Activated CD4-positive, alpha-beta memory T cell treated with anti-CD3 and anti-CD28 coated beads, Interleukin-2, amount 10 ng/mL, durations not matched to agents 7 days and 5 days (primary cell): ENCODE results near the gene DIDO1. TPM values are rescaled to one million over a fixed set of nuclear protein-coding genes. Genes with fewer than 3 reads are reported as not detected.
A peak's percentile ranks its signal among the peaks of the same experiment; 100 is the strongest.

Source experiments
- CTCF ChIA-PET: fragments of 350-600 bp; sonication (Branson Sonifier 250); formaldehyde crosslinking; loops from one replicate; lab custom pipeline; 2021; ENCODE audit warnings: antibody characterized with exemption, inconsistent platforms; lab: Charles Lee
- POLR2A ChIA-PET: fragments of 350-600 bp; sonication (Branson Sonifier 250); formaldehyde crosslinking; loops from one replicate; lab custom pipeline; 2021; ENCODE audit warnings: antibody characterized with exemption; lab: Charles Lee
- DNase-seq: peaks from one replicate; pipeline ENCODE4 v3.0.0-alpha.2; 2020
- H3K27ac Mint-ChIP-seq: one replicate; pipeline ENCODE4 v1.8.0; 2021; ENCODE audit warnings: mild to moderate bottlenecking, mixed read lengths
- H3K27me3 Mint-ChIP-seq: one replicate; pipeline ENCODE4 v1.8.0; 2021; ENCODE audit warnings: mixed read lengths
- H3K36me3 Mint-ChIP-seq: one replicate; pipeline ENCODE4 v1.8.0; 2021; ENCODE audit warnings: low read depth, mixed read lengths
- H3K4me1 Mint-ChIP-seq: one replicate; pipeline ENCODE4 v1.8.0; 2021; ENCODE audit warnings: mixed read lengths
- H3K4me3 Mint-ChIP-seq: one replicate; pipeline ENCODE4 v1.8.0; 2021; ENCODE audit warnings: mild to moderate bottlenecking, mixed read lengths
- H3K9me3 Mint-ChIP-seq: one replicate; pipeline ENCODE4 v1.8.0; 2021; ENCODE audit warnings: mixed read lengths
- total RNA-seq, 2 experiments: library from RNA; stranded (reverse); gene quantifications; one replicate each; pipeline ENCODE4 v1.2.3, GENCODE V29; 2021

DIDO1 gene
- total RNA-seq, 2 experiments from 2014 or later, result 62.2 to 66.2 TPM

DNA sequence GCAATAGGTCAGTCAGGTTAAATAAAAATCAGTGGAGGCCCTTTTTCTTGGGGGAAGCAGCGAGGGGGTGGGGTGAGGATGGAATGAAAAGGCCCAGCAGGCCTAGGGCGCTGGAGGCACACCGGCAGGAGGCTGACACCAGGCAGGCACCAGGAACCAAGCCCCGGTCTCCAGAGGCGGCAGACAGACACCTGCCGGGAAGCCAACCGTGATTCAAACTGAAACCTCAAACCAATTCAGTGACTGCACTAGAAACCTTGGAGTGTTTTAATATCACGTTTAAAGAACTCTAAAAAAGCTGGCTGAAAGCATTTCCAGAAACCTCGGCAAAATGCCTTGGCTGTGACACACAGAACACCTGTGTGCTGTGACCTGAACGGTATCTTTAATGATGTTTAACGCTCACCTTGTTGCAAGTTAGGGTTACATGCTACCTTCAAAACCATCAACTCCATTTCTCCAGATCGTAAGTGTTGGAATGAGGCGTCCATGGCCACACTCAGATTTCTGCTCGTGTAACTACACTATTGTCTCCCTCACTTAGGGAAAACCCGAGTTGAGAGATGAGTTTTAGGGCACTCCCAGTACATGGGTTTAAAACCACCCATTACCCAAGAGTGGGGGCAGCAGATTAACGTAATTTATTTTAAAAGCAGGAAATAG lies 27.2 kb downstream of the DIDO1 start:
- no peaks in the 10 kb centered on the region for H3K27me3 Mint-ChIP-seq
- POLR2A ChIA-PET, result interaction anchor here (0.9 to 7.9 kb wide), 7 partner anchors 11 to 110 kb away, joined by 3 to 88 read pairs (median 6); partner anchors contain the start of genes DIDO1 and GID8
- CTCF ChIA-PET, result interaction anchor here (0.6 to 6.9 kb wide), 8 partner anchors 8 to 73 kb away, joined by 3 to 54 read pairs (median 4); partner anchors contain the start of gene TCFL5
- peak; percentile 57 for DNase-seq
- peak overlapping the region; percentile 75 for H3K27ac Mint-ChIP-seq
- no peaks in the 10 kb centered on the region for H3K9me3 Mint-ChIP-seq
- H3K4me1 Mint-ChIP-seq, result peaks cover 42% of the 10 kb centered on the region
- H3K4me3 Mint-ChIP-seq, result no peak overlapping the region
- peaks cover 58% of the 10 kb centered on the region for H3K36me3 Mint-ChIP-seq

DNA sequence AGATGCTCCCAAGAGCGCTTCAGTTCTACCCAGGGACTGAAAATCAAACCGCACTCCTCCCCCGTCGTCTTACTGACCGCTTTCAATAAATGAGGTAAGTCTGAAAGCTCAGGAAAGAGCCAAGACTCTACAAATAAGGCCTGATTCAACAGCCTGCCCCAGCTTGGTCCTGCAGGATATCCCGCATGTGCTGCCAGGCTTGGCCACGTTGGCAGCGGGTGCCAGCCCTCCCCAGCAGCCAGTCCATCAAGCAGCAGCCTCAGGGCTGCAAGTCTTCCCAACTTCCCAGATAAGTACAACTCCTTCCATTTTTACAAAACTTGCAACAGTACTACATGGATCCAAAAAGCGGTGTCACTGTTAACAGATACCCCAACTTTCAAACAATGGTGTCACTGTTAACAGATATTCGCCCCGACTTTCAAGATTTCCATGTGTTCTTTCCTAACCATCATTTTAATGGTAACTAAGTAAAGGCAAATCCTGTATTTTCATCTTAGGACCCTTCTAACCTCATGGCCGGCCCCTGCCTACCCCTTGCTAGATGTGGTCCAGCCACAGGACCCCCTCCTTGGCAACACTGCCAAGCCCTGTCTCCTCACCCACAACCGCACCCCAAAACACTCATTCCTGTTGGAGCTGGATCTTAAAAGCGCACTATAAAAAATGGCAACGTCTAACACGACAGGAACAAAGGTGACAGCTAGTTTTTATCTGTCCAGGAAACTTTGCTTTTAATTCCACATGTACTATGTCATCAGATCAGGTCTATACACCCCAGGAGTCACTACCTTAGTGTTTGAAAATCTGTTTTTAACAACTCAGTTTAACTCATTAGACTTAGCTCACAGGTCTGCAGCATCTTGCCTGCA lies 28.0 kb downstream of the DIDO1 start:
- H3K27me3 Mint-ChIP-seq, result no peaks in the 10 kb centered on the region
- CTCF ChIA-PET, result interaction anchor here (0.8 to 6.9 kb wide), 5 partner anchors 10 to 37 kb away, joined by 3 to 54 read pairs (median 16); partner anchors contain the start of gene TCFL5
- DNase-seq, result no peak
- H3K4me1 Mint-ChIP-seq, result peaks cover 42% of the 10 kb centered on the region
- H3K27ac Mint-ChIP-seq, result peak overlapping the region; percentile 75
- no peaks in the 10 kb centered on the region for H3K9me3 Mint-ChIP-seq
- POLR2A ChIA-PET, result interaction anchor here (1.0 to 7.9 kb wide), 6 partner anchors 10 to 111 kb away, joined by 3 to 88 read pairs (median 10); partner anchors contain the start of gene GID8
- no peak overlapping the region for H3K4me3 Mint-ChIP-seq
- peaks cover 58% of the 10 kb centered on the region for H3K36me3 Mint-ChIP-seq

DNA sequence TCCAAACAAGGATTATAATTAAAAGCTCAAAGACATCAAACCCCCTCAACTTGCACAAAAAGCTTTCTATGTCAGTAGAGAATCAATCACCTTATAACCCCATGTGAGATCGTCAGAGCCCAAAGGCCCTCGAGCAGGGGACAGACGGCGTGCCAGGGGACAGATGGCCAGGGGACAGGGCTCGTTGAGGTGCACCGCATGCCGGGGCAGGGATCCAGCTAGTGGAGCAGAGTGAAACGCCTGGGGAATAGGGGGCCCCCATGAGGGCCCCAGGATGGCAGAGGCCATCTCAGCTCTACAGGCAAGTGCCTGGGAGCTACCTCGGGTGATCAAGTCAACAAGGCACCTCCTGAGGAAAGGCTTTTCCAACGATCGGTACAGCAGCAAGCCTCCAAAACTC lies 28.6 kb downstream of the DIDO1 start:
- CTCF ChIA-PET, result interaction anchor here (0.8 to 2.9 kb wide), 2 partner anchors 10 to 26 kb away, joined by 3 to 16 read pairs; no protein-coding TSS in a partner anchor
- H3K4me1 Mint-ChIP-seq, result peaks cover 47% of the 10 kb centered on the region

DNA sequence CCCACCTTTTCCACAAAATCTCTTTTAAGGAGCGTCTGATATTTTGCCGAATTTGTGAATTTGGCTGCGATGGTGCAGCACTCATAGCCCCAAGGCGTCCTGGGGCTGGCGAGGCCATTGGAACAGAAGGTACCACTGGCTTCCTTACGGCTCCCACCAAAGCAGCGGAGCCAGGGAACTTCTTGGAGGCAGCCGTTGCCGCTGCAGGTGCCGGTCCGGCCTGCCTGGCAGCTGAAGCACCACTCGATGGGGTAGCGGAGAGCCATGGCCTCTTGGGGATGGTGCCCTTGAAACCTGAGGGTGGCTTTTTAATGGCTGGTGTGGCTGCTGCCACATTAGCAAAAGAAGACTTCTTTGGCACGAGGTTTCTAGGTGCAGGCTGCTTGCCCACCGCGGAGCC lies 29.8 kb downstream of the DIDO1 start:
- CTCF ChIA-PET, result no interaction called here
- Mint-ChIP-seq H3K4me1 (peaks cover 53% of the 10 kb centered on the region), H3K36me3 (peaks cover 61% of the 10 kb centered on the region)

More for the DNA sequence above, 28.6 kb downstream of the DIDO1 start:
- Mint-ChIP-seq H3K27me3 (no peaks in the 10 kb centered on the region), H3K9me3 (no peaks in the 10 kb centered on the region), H3K27ac (no peak overlapping the region), H3K4me3 (no peak overlapping the region), H3K36me3 (peaks cover 61% of the 10 kb centered on the region)
- no peak for DNase-seq
- POLR2A ChIA-PET, result interaction anchor here (1.1 to 7.9 kb wide), 4 partner anchors 10 to 28 kb away, joined by 5 to 88 read pairs (median 10); no protein-coding TSS in a partner anchor

DNA sequence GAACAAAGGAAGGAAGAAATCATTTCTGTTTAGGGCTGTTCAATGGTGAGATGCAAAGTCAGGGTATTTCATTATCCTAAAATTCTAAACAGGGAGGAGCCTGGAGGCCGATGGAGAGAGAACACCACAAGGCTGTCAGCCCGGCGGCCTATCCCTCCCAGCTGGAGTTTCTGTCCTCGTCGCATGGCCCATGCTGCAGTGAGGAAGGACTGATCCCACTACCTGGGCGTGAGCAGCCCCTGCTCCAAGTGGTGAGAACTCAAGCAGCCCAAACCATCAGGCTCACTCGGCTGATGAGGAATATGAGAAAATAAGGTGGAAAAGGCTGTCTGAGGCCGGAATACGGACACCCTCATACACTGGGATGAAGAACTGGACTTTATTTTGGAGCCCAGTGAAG lies 30.8 kb downstream of the DIDO1 start:
- no peak overlapping the region for H3K4me3 Mint-ChIP-seq
- ChIA-PET CTCF (interaction anchor here (0.9 to 1.1 kb wide), 2 partner anchors 12 to 25 kb away, joined by 3 to 5 read pairs; no protein-coding TSS in a partner anchor), POLR2A (no interaction called here)
- peaks cover 68% of the 10 kb centered on the region for H3K36me3 Mint-ChIP-seq
- no peak overlapping the region for H3K27ac Mint-ChIP-seq
- no peaks in the 10 kb centered on the region for H3K9me3 Mint-ChIP-seq
- H3K27me3 Mint-ChIP-seq, result no peaks in the 10 kb centered on the region
- peaks cover 57% of the 10 kb centered on the region for H3K4me1 Mint-ChIP-seq
- DNase-seq, result no peak

More for the DNA sequence above, 29.8 kb downstream of the DIDO1 start:
- Mint-ChIP-seq H3K27me3 (no peaks in the 10 kb centered on the region), H3K4me3 (no peak overlapping the region), H3K27ac (no peak overlapping the region), H3K9me3 (no peaks in the 10 kb centered on the region)
- POLR2A ChIA-PET, result interaction anchor here (1.1 to 3.6 kb wide), 2 partner anchors 9 to 29 kb away, joined by 5 to 13 read pairs; no protein-coding TSS in a partner anchor
- no peak for DNase-seq

DNA sequence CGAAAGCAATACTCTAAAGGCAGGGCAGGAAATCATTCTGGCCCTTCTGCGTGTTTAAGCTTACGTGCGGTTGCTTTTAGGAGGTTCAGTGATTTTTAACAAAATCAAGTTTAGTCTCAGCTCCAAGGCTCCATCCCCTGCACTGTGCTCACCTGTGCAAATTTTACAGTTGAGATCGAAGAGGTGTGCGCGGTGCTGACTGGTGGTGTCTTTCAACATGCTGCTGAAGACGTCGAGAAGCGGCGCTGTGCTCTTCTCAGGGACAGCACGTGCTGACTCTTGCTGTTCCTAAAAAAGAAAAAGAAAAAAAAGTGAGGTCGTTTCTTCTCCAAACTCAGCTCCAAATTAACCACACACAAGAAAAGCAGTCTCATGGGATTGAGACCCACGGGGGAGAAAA lies 32.0 kb downstream of the DIDO1 start:
- ChIA-PET POLR2A (interaction anchor here (1.1 to 1.2 kb wide), 2 partner anchors 9 to 24 kb away, joined by 3 read pairs; no protein-coding TSS in a partner anchor), CTCF (interaction anchor here (0.9 to 1.7 kb wide), 3 partner anchors 26 to 72 kb away, joined by 3 to 6 read pairs (median 4); no protein-coding TSS in a partner anchor)
- Mint-ChIP-seq H3K4me1 (peaks cover 45% of the 10 kb centered on the region), H3K36me3 (peaks cover 76% of the 10 kb centered on the region), H3K4me3 (no peak overlapping the region), H3K9me3 (no peaks in the 10 kb centered on the region), H3K27ac (no peak overlapping the region), H3K27me3 (no peaks in the 10 kb centered on the region)
- DNase-seq, result no peak

DNA sequence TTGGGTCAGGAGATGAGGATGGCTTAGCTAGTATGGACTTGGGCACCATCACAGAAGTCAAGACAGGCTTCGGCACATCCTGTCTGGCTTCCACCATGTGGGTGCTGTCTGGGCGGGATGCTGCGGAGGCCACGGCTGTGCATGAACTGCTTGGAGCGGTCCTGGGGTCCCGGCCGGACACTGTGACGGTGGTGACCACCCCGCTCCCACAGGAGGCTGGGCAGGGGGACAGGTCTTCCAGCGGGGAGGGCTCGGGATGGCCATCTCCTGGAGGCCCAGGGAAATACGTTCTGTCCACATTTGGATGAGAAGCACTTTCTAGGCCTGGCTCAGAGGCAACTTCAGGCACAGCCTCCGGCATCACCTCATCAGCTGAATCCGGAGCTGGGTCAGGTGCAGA lies 32.6 kb downstream of the DIDO1 start:
- Mint-ChIP-seq H3K27me3 (no peaks in the 10 kb centered on the region), H3K9me3 (no peaks in the 10 kb centered on the region), H3K27ac (no peak overlapping the region), H3K4me3 (no peak overlapping the region), H3K4me1 (peaks cover 39% of the 10 kb centered on the region), H3K36me3 (peaks cover 77% of the 10 kb centered on the region)
- ChIA-PET POLR2A (interaction anchor here (1.1 to 1.2 kb wide), 2 partner anchors 10 to 25 kb away, joined by 3 read pairs; no protein-coding TSS in a partner anchor), CTCF (interaction anchor here (0.9 to 1.7 kb wide), 5 partner anchors 8 to 79 kb away, joined by 4 to 6 read pairs (median 4); no protein-coding TSS in a partner anchor)
- no peak for DNase-seq

DNA sequence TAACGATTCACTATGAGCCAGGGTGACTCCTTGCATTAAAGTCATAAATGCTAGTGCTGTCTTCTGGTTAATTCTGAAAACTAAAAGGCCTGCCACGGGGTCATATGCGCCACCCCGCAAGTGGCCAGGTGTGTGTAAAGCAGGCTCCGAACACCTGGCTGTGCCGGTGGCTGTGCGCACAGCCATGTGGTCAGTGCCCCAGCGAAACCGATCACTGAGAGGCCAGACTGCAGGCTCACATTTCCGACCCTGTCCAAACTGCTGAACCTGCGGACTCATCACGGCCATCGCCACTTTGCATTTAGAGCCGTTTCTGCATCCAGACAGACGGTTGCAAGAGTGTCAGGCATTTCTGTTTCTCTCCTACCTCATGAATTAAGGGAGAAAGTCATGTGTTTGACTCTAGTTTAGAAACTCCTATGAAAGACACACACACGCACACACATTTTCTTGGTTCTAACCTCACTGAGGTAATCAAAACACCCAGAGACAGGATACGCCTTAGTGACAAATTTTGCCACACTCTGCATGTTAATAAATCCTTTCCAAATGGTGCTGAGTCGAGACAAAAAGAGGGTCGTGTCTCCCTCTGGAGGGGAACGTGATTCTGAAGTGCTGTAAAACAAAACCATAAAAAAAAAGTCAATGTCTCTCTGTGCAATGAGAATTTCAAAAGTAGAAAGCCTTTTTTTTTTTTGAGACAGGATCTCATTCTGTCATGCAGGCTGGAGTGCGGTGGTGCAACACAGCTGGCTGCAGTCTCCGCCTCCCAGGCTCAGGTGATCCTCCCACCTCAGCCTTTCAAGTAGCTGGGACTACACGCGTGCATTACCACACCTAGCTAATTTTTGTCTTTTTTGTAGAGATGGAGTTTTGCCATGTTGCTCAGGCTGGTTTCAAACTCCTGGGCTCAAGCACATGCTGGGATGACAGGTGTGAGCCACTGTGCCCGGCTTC lies 33.7 kb downstream of the DIDO1 start:
- H3K27me3 Mint-ChIP-seq, result no peaks in the 10 kb centered on the region

DNA sequence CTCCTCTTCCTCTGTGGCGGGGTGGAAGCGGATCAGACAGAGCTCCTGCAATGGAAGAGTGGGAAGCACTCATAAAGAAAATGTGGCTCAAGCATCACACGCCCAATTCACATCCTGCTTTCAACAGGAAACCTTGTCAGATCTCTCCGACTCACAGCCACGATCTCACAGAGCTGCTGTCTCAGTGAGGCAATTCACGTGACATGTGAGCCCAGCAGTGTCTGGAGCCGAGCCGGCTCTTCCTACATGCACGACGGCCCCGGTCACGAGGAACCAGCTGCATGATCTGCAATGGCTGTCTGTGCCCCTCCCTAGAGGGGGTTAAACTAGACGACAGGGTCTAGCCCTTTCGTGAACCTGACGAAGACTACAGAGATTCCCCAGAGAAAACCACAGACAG lies 35.2 kb downstream of the DIDO1 start:
- Mint-ChIP-seq H3K4me1 (peaks cover 38% of the 10 kb centered on the region), H3K9me3 (no peaks in the 10 kb centered on the region), H3K4me3 (no peak overlapping the region), H3K27ac (peak overlapping the region; percentile 34), H3K36me3 (peaks cover 89% of the 10 kb centered on the region), H3K27me3 (no peaks in the 10 kb centered on the region)
- POLR2A ChIA-PET, result interaction anchor here (0.8 to 1.4 kb wide), 3 partner anchors 10 to 36 kb away, joined by 3 to 5 read pairs (median 3); no protein-coding TSS in a partner anchor
- DNase-seq, result peak; percentile 48
- CTCF ChIA-PET, result interaction anchor here (0.7 to 2.5 kb wide), 4 partner anchors 8 to 28 kb away, joined by 3 to 12 read pairs (median 4); no protein-coding TSS in a partner anchor

More for the DNA sequence above, 33.7 kb downstream of the DIDO1 start:
- no peak overlapping the region for H3K4me3 Mint-ChIP-seq
- ChIA-PET CTCF (interaction anchor here (0.7 to 2.5 kb wide), 7 partner anchors 9 to 80 kb away, joined by 3 to 12 read pairs (median 4); no protein-coding TSS in a partner anchor), POLR2A (interaction anchor here (1.0 to 1.4 kb wide), 3 partner anchors 8 to 26 kb away, joined by 3 to 5 read pairs (median 3); no protein-coding TSS in a partner anchor)
- H3K27ac Mint-ChIP-seq, result peak overlapping the region; percentile 61
- DNase-seq, result no peak
- H3K9me3 Mint-ChIP-seq, result no peaks in the 10 kb centered on the region
- peaks cover 32% of the 10 kb centered on the region for H3K4me1 Mint-ChIP-seq
- peaks cover 81% of the 10 kb centered on the region for H3K36me3 Mint-ChIP-seq

DNA sequence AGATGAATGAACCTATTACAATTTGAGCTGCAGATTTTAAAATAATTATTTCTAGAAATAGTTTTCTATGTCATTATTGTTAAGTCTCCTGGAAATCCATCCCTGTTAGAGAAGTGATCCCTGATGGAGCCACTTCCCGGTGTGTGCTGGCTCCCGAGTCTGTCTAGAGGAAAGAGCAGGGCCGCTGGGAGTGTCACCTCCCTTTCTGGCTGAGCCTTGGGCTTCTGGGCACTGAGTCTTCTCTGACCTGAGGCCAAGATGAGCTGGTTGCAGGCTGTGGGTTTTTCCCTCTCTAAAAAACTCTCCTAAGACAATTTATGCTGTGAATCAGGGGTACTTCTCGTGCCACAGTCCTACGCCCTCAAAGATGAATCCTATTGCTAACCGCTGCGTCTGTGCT lies 35.9 kb downstream of the DIDO1 start:
- Mint-ChIP-seq H3K27ac (peak overlapping the region; percentile 34), H3K4me3 (no peak overlapping the region), H3K36me3 (peaks cover 84% of the 10 kb centered on the region), H3K9me3 (no peaks in the 10 kb centered on the region), H3K4me1 (peaks cover 38% of the 10 kb centered on the region), H3K27me3 (no peaks in the 10 kb centered on the region)
- ChIA-PET CTCF (interaction anchor here (1.7 to 2.5 kb wide), 2 partner anchors 9 to 11 kb away, joined by 4 to 12 read pairs; no protein-coding TSS in a partner anchor), POLR2A (interaction anchor here (1.1 to 1.2 kb wide), 2 partner anchors 14 to 28 kb away, joined by 3 to 4 read pairs; no protein-coding TSS in a partner anchor)
- DNase-seq, result no peak

DNA sequence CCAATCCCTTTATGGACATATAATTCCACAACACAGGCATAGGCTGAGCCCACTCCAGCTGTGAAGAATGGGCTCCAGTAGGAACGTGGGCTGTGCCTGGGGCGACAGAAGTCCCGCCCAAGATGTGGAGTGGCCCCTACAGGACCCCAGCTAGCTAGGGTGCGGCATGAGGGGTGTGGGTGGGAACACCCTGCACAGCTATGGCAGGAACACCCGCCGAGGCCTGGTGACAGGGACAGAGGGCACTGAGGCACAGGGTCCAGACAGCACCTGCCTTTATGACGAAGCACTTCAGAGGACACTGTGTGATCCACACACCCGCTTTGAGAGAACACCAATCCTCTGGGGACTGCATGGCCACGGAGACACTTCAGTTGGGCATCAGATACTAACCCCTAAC lies 36.4 kb downstream of the DIDO1 start:
- DNase-seq, result no peak
- Mint-ChIP-seq H3K9me3 (no peaks in the 10 kb centered on the region), H3K27me3 (no peaks in the 10 kb centered on the region), H3K36me3 (peaks cover 78% of the 10 kb centered on the region), H3K27ac (no peak overlapping the region), H3K4me1 (peaks cover 38% of the 10 kb centered on the region), H3K4me3 (no peak overlapping the region)
- POLR2A ChIA-PET, result interaction anchor here (1.2 kb wide), 1 partner anchor 14 kb away, joined by 4 read pairs; no protein-coding TSS in a partner anchor
- CTCF ChIA-PET, result interaction anchor here (1.7 to 2.5 kb wide), 2 partner anchors 10 to 11 kb away, joined by 4 to 12 read pairs; no protein-coding TSS in a partner anchor
